ENCODE measurements around the gene OTOF. TPM values are rescaled to one million over a fixed set of nuclear protein-coding genes. Genes with fewer than 3 reads are reported as not detected.

OTOF gene
- total RNA-seq, 1 experiment from 2014 or later, result 0.26 TPM

DNA sequence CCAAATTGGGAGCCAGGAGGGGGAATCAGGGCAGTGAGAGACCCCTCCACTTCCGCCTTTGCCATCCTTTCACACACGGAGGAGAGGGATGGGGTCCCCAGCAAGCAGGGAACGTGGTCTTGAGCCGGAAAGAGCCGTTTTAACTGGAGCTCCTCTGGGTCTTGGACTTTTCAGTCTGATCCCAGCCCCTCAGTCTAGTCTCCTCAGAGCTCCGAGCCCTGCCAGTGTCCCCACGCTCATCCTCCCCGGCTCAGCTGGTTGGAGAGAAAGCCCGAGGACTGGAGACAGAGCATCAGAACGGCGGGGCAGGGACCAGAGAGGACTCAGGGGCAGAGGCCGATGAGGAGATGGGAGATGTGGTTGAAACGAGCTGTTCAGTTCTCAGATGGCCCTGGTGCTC lies 26.1 kb upstream of the OTOF start (continued):
- TF ChIP-seq, protein P1, sequence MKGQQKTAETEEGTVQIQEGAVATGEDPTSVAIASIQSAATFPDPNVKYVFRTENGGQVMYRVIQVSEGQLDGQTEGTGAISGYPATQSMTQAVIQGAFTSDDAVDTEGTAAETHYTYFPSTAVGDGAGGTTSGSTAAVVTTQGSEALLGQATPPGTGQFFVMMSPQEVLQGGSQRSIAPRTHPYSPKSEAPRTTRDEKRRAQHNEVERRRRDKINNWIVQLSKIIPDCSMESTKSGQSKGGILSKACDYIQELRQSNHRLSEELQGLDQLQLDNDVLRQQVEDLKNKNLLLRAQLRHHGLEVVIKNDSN (CRISPR knock-in tag; IDR thresholded peaks at IDR 0.05), result no peak

DNA sequence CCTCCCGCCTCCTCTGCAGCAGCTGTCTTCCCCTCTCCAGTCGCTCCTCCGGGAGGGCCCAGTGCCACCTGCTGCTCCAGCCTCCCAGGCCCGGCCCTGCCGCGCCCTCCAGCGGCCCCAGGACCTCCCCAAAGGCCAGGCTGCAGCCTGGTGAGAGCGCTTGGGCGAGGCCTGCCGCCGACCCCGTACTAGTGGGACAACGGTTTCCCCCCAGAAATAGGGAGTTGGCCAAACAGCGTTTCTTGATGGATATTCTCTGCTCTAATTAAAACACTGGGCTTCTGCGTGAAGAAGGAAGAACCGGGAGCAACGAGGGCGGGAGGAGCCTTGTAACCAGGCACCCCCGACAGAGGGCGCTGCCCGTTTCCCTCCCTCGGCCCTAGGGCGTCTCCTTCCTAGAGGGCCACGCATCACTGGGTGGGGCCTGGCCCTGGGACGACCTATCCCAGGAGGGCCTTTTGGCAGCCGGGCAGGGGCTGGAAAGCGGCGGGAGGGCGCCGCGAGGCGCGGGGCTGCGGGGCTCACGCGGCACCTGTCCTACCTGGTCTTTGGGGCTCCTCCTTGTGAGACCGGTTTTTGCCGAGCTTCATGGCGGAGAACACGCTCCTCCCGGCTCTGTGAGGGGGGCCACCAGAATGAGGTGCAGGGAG lies 25.4 kb upstream of the OTOF start:
- ChIA-PET CTCF (interaction anchor here (0.6 to 2.9 kb wide), 44 partner anchors 8 to 468 kb away, joined by 3 to 43 read pairs (median 5); partner anchors contain the start of genes ADGRF3, OTOF and SELENOI), POLR2A (interaction anchor here (0.6 kb wide), 1 partner anchor 41 kb away, joined by 3 read pairs; no protein-coding TSS in a partner anchor)
- ATAC-seq (peak; percentile 96), DNase-seq (ENCODE audit: low spot score) (peak; percentile 92)
- Mint-ChIP-seq H3K36me3 (no peaks in the 10 kb centered on the region), H3K9me3 (no peaks in the 10 kb centered on the region), H3K4me3 (peak overlapping the region; percentile 72), H3K4me1 (peaks cover 10% of the 10 kb centered on the region), H3K27me3 (ENCODE audit: low read depth) (peaks cover 16% of the 10 kb centered on the region), H3K27ac (no peak overlapping the region)
- TF ChIP-seq, protein P2, sequence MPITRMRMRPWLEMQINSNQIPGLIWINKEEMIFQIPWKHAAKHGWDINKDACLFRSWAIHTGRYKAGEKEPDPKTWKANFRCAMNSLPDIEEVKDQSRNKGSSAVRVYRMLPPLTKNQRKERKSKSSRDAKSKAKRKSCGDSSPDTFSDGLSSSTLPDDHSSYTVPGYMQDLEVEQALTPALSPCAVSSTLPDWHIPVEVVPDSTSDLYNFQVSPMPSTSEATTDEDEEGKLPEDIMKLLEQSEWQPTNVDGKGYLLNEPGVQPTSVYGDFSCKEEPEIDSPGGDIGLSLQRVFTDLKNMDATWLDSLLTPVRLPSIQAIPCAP (CRISPR knock-in tag; IDR thresholded peaks at IDR 0.05), result no peak
- no peak for TF ChIP-seq RORB (CRISPR knock-in tag; IDR thresholded peaks at IDR 0.05)
- TF ChIP-seq, protein P3, sequence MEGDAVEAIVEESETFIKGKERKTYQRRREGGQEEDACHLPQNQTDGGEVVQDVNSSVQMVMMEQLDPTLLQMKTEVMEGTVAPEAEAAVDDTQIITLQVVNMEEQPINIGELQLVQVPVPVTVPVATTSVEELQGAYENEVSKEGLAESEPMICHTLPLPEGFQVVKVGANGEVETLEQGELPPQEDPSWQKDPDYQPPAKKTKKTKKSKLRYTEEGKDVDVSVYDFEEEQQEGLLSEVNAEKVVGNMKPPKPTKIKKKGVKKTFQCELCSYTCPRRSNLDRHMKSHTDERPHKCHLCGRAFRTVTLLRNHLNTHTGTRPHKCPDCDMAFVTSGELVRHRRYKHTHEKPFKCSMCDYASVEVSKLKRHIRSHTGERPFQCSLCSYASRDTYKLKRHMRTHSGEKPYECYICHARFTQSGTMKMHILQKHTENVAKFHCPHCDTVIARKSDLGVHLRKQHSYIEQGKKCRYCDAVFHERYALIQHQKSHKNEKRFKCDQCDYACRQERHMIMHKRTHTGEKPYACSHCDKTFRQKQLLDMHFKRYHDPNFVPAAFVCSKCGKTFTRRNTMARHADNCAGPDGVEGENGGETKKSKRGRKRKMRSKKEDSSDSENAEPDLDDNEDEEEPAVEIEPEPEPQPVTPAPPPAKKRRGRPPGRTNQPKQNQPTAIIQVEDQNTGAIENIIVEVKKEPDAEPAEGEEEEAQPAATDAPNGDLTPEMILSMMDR (IDR thresholded peaks at IDR 0.05), result peak; percentile 83
- peak; percentile 87; the same call in 1 of the 2 replicates for TF ChIP-seq SP1 (CRISPR knock-in tag; conservative IDR thresholded peaks at IDR 0.05)
- TF ChIP-seq SOX15 (CRISPR knock-in tag; IDR thresholded peaks at IDR 0.05), result no peak
- TF ChIP-seq, protein P4, sequence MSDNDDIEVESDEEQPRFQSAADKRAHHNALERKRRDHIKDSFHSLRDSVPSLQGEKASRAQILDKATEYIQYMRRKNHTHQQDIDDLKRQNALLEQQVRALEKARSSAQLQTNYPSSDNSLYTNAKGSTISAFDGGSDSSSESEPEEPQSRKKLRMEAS (CRISPR knock-in tag; IDR thresholded peaks at IDR 0.05), result peak; percentile 82; the same call in 1 of the 2 replicates
- no peak for TF ChIP-seq ZNF317 (CRISPR knock-in tag; IDR thresholded peaks at IDR 0.05; ENCODE audit: borderline replicate concordance, low read depth)
- TF ChIP-seq ZNF138 (CRISPR knock-in tag; conservative IDR thresholded peaks at IDR 0.05), result 0 out of 2 replicates have a peak, but pooled peaks have one; percentile 34
- TF ChIP-seq ELF4 (CRISPR knock-in tag; IDR thresholded peaks at IDR 0.05; ENCODE audit: low read depth), result no peak
- peak; percentile 62; the same call in 1 of the 2 replicates for TF ChIP-seq ESRRA (CRISPR knock-in tag; IDR thresholded peaks at IDR 0.05; ENCODE audit: borderline replicate concordance)
- TF ChIP-seq, protein P5, sequence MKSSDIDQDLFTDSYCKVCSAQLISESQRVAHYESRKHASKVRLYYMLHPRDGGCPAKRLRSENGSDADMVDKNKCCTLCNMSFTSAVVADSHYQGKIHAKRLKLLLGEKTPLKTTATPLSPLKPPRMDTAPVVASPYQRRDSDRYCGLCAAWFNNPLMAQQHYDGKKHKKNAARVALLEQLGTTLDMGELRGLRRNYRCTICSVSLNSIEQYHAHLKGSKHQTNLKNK (CRISPR knock-in tag; IDR thresholded peaks at IDR 0.05), result 0 out of 2 replicates have a peak, but pooled peaks have one; percentile 16
- TF ChIP-seq, protein P6, sequence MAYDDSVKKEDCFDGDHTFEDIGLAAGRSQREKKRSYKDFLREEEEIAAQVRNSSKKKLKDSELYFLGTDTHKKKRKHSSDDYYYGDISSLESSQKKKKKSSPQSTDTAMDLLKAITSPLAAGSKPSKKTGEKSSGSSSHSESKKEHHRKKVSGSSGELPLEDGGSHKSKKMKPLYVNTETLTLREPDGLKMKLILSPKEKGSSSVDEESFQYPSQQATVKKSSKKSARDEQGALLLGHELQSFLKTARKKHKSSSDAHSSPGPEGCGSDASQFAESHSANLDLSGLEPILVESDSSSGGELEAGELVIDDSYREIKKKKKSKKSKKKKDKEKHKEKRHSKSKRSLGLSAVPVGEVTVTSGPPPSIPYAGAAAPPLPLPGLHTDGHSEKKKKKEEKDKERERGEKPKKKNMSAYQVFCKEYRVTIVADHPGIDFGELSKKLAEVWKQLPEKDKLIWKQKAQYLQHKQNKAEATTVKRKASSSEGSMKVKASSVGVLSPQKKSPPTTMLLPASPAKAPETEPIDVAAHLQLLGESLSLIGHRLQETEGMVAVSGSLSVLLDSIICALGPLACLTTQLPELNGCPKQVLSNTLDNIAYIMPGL (CRISPR knock-in tag; IDR thresholded peaks at IDR 0.05), result peak; percentile 96
- TF ChIP-seq ZBTB21 (CRISPR knock-in tag; IDR thresholded peaks at IDR 0.05; ENCODE audit: borderline replicate concordance), result peak; percentile 82; the same call in 1 of the 2 replicates
- TF ChIP-seq TP53 (CRISPR knock-in tag; IDR thresholded peaks at IDR 0.05), result 0 out of 2 replicates have a peak, but pooled peaks have one; percentile 71
- TF ChIP-seq FOXP1 (CRISPR knock-in tag; IDR thresholded peaks at IDR 0.05; ENCODE audit: borderline replicate concordance), result peak; percentile 85; the same call in 1 of the 2 replicates
- 0 out of 2 replicates have a peak, but pooled peaks have one; percentile 68 for TF ChIP-seq ZNF232 (CRISPR knock-in tag; IDR thresholded peaks at IDR 0.05)
- peak; percentile 82; the same call in 1 of the 2 replicates for TF ChIP-seq MYBL2 (CRISPR knock-in tag; IDR thresholded peaks at IDR 0.05)
- peak; percentile 29; the same call in 1 of the 2 replicates for TF ChIP-seq FOXK1 (CRISPR knock-in tag; IDR thresholded peaks at IDR 0.05)
- TF ChIP-seq, protein P7, sequence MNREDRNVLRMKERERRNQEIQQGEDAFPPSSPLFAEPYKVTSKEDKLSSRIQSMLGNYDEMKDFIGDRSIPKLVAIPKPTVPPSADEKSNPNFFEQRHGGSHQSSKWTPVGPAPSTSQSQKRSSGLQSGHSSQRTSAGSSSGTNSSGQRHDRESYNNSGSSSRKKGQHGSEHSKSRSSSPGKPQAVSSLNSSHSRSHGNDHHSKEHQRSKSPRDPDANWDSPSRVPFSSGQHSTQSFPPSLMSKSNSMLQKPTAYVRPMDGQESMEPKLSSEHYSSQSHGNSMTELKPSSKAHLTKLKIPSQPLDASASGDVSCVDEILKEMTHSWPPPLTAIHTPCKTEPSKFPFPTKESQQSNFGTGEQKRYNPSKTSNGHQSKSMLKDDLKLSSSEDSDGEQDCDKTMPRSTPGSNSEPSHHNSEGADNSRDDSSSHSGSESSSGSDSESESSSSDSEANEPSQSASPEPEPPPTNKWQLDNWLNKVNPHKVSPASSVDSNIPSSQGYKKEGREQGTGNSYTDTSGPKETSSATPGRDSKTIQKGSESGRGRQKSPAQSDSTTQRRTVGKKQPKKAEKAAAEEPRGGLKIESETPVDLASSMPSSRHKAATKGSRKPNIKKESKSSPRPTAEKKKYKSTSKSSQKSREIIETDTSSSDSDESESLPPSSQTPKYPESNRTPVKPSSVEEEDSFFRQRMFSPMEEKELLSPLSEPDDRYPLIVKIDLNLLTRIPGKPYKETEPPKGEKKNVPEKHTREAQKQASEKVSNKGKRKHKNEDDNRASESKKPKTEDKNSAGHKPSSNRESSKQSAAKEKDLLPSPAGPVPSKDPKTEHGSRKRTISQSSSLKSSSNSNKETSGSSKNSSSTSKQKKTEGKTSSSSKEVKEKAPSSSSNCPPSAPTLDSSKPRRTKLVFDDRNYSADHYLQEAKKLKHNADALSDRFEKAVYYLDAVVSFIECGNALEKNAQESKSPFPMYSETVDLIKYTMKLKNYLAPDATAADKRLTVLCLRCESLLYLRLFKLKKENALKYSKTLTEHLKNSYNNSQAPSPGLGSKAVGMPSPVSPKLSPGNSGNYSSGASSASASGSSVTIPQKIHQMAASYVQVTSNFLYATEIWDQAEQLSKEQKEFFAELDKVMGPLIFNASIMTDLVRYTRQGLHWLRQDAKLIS (CRISPR knock-in tag; IDR thresholded peaks at IDR 0.05; ENCODE audit: borderline replicate concordance), result 0 out of 2 replicates have a peak, but pooled peaks have one; percentile 61
